CD4-positive, alpha-beta T cell treated with Interleukin-12 subunit alpha and Interleukin-12 subunit beta, for 1 hour (primary cell): ENCODE results near the gene HES5.
A peak's percentile ranks its signal among the peaks of the same experiment; 100 is the strongest.

Source experiments
- DNase-seq: peaks from one replicate; pipeline ENCODE4 v3.0.0-alpha.2; 2020

The HES5 gene

GRCh38 chr1:2530513-2531361, 674 bp upstream of the HES5 start:
- no peak for DNase-seq

- DNase-seq = peak; percentile 68
Measured at GRCh38 chr1:2528966-2529783, 888 bp downstream of the HES5 start.

GRCh38 chr1:2528611-2528965, 1.5 kb downstream of the HES5 start:
- DNase-seq = no peak

GRCh38 chr1:2528016-2528415, 2.0 kb downstream of the HES5 start:
- no peak for DNase-seq

GRCh38 chr1:2527556-2527860, 2.6 kb downstream of the HES5 start:
- DNase-seq = no peak

GRCh38 chr1:2526824-2527555, 3.1 kb downstream of the HES5 start:
- DNase-seq = no peak

- peak; percentile 90 for DNase-seq
Measured at GRCh38 chr1:2525920-2526823, 3.9 kb downstream of the HES5 start, which contains the start of gene PANK4. Gene PANK4, minus strand, starts transcription at chr1:2526596. Its CDS starts 9 bp downstream, at chr1:2526587.

- DNase-seq = no peak
Measured at GRCh38 chr1:2525572-2525919, 4.5 kb downstream of the HES5 start.

- DNase-seq = peak; percentile 64
Measured at GRCh38 chr1:2523891-2524609, 6.0 kb downstream of the HES5 start.

- no peak for DNase-seq
Measured at GRCh38 chr1:2523191-2523890, 6.7 kb downstream of the HES5 start.

GRCh38 chr1:2522230-2522629, 7.8 kb downstream of the HES5 start:
- no peak for DNase-seq

- no peak for DNase-seq
Measured at GRCh38 chr1:2520806-2521205, 9.3 kb downstream of the HES5 start.

GRCh38 chr1:2520206-2520605, 9.9 kb downstream of the HES5 start:
- no peak for DNase-seq

- no peak for DNase-seq
Measured at GRCh38 chr1:2519729-2520128, 10.3 kb downstream of the HES5 start.

GRCh38 chr1:2519029-2519685, 10.9 kb downstream of the HES5 start:
- DNase-seq = no peak

- DNase-seq = no peak
Measured at GRCh38 chr1:2518528-2518927, 11.5 kb downstream of the HES5 start.

- no peak for DNase-seq
Measured at GRCh38 chr1:2517966-2518365, 12.1 kb downstream of the HES5 start.

- no peak for DNase-seq
Measured at GRCh38 chr1:2516946-2517345, 13.1 kb downstream of the HES5 start.

GRCh38 chr1:2516124-2516523, 13.9 kb downstream of the HES5 start:
- DNase-seq = no peak

- DNase-seq = no peak
Measured at GRCh38 chr1:2515763-2516080, 14.3 kb downstream of the HES5 start.
